MV-4-11 (cell line): ENCODE data around the gene FNDC3B.
A peak's percentile ranks its signal among the peaks of the same experiment; 100 is the strongest.
"Not testable (repeated sequence)": the region's sequence is repeated elsewhere in the genome, so short reads cannot be mapped to it uniquely, and the experiment has no call there.

Experiments
- DNase-seq: peaks from one replicate; lab custom pipeline; 2025; lab: John Stamatoyannopoulos, UW

FNDC3B gene

DNA sequence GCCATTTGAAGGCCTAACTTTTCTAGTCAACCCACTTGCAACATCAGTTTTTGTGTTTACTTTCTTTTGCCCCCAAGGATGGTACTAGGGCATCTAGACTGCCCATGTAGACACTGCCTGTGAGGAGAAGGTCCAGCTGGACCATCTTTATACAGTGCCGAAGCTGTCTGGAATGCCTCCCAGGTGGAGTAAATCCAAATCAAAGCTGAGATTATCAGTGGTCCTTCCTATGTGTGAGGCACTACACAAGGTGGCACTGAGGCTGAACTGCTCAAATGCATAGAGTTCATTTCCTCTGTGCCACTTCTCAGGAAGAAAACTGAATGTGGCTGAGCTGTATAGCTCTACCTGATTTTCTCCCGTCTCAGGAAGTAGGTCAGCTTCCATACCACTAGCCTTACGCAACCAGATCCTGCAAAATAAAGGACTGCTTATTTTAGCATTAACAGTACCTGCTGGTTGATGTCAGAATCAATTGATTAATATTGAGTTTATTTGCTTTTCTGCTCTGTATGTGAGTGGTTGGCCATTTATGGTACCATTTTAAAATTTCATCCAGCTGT is 302.8 kb downstream of the FNDC3B start:
- DNase-seq, result no peak

DNA sequence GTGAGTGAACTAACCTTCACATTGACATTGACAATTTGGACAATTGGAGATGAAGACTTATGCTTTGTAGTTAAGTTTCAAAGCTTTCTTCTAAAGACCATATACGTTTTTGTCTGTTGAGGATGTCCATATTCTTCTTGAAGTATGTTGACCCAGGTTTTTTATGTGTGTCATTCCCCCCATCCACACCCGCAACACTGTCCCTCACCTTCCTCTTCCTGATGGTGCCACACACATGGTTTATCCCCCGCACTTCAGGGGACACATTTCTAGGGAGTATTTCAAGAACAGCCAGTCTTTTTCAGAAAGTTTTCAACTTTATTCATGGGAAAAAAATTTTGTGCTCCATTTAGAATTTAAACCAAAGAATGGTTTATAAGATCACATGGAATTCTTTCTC is 303.7 kb downstream of the FNDC3B start:
- DNase-seq, result no peak

DNA sequence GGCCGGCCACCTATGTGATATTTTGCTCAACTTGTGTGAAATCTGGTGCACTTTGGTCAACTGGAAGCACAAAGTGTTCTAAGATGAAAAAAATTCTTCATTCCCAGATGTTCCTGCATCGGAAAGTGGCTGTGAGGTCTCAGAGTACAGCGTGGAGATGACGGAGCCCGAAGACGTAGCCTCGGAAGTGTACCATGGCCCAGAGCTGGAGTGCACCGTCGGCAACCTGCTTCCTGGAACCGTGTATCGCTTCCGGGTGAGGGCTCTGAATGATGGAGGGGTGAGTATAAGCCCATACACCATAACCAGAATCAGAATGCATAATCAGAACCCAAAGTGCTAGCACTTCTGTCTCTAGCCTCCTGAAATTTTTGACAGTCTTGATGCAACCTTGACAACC is 304.6 kb downstream of the FNDC3B start:
- no peak for DNase-seq

DNA sequence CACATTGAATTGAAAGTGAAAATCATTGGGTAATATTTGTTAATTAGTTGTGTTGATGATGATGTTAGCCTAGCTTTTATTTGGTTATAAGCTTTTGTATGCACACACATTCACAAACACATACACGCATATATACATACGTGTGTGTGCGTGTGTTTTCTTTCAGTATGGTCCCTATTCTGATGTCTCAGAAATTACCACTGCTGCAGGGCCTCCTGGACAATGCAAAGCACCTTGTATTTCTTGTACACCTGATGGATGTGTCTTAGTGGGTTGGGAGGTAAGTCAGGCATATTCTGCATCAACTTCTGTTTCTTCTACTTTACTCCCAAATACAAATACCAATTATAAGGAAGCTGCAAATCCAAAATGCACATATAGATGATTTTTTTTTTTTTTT is 306.8 kb downstream of the FNDC3B start:
- no peak for DNase-seq

DNA sequence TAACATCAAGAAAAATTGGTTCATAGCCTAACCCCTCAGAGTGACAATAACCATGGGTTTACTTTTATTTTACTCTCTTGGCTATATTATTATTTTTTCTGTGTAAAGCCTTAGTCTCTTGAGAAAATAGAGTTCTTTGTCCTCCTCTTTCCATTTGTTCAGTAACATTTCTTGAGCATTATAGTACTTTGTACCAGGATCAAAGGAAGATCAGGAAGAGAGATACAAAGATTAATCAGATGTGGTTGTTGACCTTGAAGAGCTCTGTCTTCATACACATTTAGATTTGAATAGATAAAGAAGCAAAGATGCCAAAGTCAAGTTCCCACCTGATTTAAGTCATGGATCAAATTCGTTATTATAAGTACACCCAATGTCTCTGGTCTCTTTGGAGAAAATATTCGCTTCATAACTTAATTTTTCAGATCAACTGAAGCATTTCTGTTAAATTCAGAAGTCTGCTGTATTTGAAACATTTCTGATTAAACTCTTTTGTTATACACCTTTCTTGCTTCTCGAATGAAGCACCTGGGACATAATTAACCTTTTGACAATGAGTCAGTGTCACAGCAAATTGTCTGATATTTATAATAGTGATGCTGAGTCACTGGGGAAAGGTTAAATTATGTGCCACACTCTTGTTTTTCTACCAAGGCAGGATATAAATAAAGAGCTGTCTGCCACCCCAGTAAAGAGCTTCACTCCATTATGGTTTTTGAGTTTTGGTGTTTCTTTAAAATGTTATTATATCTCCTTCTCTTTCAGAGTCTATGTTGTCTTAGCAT is 308.7 kb downstream of the FNDC3B start:
- no peak for DNase-seq

DNA sequence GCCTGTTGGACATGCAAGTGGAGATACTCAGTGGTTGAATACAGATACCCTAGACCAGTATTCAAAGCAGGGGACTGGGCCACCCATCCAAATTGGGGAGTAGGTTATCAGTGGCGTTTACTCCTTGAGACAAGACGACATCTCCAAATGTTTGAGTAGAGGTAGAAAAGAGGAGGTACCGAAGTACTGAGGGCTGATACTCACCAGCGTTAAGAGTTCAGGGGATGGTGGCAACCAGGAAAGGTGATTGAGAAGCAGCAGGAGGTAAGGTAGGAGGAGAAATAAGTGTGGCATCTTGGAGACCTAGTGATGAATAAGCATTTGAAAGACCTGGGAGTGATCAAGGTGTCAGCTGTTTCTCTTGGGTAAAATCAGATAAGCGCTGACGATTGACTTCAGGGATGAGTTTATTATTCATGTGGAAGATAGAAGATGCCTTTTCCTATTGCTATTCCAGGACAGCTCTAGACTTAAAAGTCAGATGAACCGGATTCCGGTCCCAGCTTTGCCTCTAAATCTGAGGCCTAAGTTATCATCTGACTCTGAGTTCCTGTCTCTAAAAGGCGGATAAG is 312.6 kb downstream of the FNDC3B start:
- no peak for DNase-seq

DNA sequence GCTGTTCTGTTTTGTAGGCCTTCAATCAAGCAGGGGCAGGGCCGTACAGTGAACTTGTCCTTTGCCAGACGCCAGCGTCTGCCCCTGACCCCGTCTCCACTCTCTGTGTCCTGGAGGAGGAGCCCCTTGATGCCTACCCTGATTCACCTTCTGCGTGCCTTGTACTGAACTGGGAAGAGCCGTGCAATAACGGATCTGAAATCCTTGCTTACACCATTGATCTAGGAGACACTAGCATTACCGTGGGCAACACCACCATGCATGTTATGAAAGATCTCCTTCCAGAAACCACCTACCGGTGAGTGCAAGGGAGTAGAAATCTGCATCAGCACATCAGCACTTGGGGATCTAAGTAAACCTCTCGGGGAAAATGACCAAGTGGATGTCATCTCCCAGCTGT is 313.4 kb downstream of the FNDC3B start:
- DNase-seq, result no peak

DNA sequence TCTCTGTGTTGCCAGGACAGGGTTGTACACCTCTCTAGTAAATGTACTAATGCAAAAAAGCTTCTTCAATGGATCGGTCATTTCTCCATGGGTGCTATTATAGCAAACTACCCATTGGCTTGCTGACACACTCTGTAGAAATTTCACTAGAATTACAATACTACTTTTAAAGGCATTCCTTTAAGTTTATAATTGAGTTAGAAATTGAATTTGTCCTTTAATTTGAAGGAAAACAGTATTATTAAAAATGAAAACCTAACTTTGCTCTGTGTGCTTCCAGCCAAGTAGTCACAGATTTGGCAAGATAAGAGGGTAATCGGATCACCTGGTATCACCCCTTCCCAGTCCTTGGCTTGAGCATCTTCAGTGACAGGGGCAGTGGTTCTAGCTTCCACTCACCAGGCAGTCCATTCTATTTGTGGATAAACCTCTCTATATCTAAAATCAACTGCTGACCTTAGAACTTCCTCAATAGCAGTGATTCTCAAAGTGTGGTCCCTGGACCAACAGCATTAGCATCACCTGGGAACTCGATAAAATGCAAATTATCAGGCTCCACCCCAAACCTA is 315.6 kb downstream of the FNDC3B start:
- no peak for DNase-seq

DNA sequence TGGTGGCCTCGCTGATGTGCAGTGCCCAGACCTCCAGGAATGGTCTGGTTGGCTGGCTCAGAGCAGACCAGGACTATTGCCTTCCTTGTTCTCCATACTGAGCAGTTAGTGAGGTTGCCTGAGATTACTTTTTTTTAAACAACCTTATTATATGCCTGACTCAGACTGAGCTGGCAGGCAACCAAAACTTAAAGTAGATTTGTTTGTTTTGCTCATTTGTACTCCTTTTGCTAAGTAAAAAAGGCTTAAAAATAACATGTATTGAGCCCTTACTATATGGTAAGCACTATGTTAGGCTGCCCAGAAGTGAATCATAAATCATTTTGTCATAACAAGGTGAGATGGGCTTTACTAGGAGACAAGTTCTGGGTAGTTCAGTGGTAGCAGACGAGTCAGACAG is 316.5 kb downstream of the FNDC3B start:
- DNase-seq, result no peak

DNA sequence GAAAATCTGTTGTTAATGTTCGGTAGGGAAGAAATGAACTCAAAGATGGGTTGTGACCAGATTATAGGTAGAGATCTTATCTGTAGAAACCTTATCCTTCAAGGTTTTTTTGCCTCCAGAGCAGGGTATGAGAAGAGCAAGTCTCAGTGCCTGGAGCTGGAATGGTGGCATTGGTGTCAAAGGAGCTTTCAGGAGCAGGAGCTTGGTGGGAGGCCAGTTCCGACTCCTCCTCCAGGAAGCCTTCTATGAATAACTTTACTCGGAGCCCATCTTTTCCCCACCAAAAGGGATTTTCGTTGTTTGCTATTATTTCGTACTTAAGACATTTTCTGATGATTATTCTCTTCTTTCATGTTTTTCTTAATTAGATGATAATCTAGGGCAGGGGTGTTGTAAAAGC is 317.0 kb downstream of the FNDC3B start:
- no peak for DNase-seq

DNA sequence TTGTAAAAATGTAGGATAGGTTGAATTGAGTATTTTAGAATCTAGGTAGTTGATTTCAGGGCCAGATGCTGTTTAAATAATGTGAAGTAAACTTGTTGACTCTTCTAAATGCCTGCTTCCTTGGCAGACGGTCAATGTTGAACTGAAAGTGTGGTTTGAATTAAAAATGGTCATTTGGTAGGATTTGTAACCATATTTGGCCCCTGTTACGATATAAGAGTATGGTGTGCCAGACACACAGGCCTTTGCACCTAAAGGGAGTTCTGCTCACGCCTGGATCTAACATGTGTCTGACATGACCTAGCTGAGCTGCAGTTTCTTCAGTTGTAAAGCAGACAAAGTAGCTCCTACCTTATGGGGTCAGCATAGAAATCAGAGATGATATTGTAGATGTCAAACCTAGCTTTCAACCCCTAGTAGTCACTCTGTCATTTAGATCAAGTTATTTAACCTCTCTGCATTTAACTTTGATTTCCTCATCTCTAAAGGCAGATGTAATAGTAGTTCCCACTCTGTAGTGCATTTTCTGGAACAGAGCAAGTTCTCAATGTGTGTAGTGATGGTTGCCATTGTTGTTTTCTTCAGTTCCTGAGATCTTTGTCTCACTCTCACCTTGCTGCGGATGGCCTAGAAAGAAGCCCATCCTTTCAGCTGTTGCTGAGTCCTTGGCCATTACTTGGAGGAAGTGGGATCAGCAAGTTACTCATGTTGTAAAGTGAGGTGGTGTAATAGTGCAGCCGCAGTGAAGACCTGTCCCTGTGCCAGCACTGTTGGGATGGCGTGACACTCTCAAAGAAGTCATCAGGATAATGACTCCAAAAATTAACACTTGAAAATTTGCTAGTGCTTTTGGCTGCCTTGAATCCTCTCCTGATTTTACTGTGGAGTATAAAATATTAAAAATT is 318.7 kb downstream of the FNDC3B start:
- DNase-seq, result peak; percentile 41

DNA sequence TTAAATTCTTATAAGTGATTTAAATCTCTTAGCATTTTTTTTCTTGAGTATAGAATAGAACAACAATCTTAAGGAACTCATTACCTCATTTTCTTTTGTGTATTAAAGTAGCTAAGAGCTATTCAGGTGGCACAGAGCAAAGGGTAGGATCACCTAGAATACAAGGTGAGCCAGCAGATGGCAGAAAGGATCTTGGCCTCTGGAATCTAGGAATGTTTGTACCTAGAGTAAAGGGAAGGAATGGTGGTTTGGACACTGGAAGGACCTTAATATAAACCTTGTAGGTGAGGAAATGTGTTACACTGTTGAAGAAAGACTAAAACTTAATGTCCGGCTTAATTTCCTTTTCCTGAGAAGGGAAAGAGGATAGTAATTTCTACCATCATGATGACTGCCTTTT is 319.9 kb downstream of the FNDC3B start:
- no peak for DNase-seq

DNA sequence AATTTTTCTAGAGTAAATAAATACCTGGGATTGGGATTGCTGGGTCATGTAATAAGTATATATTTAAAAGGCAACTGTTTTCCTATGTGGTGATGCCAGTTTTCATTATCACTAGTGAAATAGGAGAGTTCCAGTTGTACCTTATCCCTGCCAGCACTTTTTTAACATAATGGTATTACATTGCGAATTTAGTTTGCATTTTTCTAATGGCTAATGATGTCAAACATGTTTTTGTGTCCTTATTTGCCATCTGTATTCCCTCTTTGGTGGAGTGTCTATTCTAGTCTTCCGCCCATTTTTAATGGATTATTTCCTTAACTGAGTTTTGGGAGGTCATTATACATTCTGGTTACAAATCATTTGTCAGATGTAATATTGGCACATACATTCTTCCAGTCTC is 320.6 kb downstream of the FNDC3B start:
- DNase-seq, result no peak

DNA sequence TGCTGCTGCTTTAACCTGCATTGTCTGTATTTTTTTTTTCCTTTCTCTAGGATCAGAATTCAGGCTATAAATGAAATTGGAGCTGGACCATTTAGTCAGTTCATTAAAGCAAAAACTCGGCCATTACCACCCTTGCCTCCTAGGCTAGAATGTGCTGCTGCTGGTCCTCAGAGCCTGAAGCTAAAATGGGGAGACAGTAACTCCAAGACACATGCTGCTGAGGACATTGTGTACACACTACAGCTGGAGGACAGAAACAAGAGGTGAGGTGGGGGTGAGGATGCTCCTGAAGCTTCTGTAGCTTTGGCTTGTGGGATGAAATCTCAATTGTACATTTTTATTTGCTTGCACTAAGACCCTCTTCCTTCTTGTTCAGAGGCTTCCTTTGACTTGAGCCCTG is 323.2 kb downstream of the FNDC3B start:
- DNase-seq, result no peak

DNA sequence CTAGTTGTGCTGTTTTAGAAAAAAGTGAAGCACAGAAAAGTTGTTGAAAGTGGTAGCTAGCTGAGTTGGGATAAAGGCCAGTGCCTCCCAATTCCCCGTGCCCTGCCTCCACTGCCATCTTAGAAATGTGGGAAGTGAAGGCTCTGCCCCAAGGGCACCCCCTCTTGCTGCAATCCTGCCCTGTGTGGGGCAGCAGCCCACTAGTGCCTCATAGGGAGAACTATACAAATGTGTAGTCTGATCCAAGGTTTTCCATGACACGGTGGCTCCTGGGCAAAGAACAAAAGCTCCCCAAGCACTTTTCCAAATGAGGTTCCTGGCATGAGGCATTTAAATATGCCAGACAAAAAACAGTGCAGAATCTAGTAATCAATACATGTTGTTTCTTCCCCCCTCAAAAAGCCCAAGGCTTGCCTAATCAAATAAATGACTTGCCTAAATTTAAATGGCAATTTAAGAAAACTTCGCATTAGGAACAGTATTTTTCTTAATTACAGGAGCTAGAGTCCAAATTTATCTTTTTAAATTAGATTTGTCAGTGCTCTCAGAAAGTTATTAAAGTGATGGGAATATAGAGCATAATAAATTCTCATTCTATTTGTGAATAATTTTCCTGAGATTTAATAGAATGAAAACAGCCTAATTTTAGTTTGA is 325.1 kb downstream of the FNDC3B start:
- DNase-seq, result no peak

DNA sequence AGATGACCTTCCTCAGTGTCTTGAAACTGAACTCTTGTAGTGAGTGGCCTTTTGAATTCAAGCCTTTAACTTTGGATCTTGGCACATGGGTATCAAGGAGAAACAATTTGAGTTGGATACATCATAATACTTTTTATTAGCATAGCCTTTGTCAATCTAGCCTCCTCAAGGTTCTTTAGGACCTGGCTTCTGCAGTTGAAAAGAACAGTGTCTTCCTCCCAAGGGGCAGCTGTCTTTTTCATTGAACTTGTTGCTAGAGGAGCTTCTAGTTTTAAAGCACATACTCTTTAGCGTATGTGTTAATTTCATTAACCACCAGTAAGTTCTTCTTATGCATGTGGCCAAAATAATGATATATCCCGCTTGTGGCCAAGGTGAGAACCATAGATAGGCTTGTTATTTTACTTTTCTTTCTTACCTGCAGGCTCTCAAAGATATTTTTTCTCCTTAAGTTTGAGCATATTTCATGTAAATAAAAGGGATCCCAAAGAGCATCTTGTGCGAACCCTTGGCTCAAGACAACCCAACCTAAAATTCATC is 325.7 kb downstream of the FNDC3B start:
- no peak for DNase-seq

DNA sequence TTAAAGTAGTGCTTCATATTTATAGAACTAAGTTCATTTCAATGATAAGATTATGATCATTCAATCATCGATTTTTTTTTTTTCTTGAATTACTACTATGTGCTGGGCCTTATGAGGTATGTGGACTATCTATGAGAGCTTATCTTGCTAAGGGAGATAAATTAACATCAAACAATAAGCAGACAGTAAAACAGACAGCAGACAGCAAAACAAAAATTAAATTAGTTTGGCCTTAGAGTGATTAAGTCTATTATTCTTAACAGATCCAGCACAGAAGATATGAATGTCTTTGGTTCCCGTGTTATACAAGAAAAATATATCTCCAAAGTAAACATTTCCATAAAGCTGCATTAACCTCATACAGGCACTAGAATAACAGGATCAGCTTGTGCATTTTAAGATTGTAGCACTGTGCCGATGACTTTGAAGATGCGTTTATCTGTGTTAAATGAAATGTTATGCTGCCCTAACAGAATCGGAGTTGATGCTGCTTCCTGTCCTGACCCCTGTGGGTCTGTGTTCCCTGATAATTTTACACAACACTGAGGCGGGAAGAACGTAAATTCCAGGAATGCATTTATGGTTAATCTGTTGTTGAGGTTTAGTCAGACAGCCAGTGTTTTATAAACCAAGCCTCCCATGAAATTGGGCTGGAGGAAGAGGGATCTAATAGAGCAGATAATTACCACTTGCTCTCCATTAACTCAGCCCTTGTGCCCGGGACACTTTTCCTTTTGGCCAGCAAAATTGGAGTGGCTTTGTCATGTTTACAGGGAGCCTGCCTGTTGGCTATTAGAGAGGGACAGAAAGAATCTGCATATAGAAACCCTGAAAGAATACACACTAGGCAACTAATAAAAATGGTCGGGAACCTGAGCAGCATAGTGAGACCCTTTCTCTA is 328.1 kb downstream of the FNDC3B start:
- DNase-seq, result no peak

DNA sequence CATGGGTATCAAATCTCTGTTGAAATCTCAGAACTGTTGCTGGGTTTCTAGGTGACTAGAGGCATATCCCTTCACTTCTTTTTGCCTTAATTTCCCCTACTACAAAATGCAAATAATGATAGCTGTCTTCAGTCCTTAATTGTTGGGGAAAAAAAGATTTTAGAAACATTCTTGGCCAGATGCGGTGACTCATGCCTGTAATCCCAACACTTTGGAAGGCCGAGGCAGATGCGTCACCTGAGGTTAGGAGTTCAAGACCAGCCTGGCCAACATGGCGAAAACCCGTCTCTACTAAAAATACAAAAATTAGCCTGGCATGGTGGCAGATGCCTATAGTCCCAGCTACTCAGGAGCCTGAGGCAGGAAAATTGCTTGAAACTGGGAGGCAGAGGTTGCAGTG is 329.2 kb downstream of the FNDC3B start:
- DNase-seq, result not testable (repeated sequence)

DNA sequence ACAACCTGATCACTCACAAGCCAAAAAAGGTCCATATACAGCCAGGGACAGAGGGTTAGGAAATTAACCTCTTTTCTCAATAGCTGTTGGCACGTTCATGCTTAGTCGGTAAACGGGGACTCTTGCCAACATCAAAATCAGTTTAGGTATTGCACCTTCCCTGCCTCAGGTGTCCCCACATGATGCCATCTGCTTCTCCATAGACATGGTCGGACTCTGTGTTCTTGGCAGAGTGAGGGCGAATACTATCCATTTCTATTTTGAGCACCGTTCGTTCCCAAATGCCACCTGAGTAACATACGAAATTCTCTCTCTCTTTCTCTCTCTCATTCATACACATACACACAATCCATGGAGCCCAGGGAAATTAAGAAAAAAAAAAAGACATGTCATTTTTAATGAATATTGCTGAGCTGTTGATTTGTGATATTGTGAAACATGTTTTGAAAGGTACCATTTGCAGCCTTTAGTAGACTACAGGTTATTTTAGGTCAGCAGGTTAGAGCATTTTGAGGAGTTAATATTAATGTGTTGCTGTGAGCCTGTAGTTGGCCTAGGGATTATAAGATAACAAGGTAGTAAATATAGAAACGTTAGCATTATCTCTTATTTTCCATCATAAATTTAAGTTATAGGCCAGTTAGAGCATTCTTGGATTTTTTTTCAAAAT is 330.3 kb downstream of the FNDC3B start:
- no peak for DNase-seq

DNA sequence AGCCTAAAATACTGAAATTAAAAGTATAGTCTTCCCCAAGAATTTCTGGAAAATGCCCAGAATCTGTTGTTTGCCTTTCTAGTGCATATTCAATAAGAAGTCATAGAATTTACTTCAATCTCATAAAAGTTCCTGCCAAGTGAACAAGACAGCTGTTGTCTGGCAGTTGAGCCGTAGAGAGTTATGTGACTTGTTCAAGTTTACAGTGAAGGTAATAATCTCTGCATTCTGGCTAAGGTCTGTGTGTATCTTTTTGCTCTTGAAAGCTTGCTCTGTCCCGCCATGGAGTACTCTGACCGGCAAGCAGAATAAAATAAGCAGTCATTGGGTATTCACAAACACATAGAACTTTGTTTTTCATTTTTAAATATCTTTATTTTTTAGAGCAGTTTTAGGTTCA is 331.0 kb downstream of the FNDC3B start:
- DNase-seq, result no peak
